Activated effector memory CD4-positive, alpha-beta T cell treated with anti-CD3 and anti-CD28 coated beads, Interleukin-2, amount 50 U/mL, for 16 hours (primary cell): Measurements from ENCODE around the gene BTK.
"Not testable (repeated sequence)": the region's sequence is repeated elsewhere in the genome, so short reads cannot be mapped to it uniquely, and the experiment has no call there.

Experiments
- DNase-seq: peaks from one replicate; pipeline ENCODE4 v3.0.0-alpha.2; 2020

BTK gene

DNA sequence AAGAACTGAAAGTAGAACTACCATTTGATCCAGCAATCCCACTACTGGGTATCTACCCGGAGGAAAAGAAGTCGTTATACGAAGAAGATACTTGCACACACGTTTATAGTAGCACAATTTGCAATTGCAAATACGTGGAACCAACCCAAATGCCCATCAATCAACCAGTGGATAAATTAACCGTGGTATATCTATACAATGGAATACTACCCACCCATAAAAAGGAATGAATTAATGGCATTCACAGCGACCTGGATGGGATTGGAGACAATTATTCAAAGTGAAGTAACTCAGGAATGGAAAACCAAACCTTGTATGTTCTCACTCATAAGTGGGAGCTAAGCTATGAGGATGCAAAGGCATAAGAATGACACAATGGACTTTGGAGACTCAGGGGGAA, 51.7 kb downstream of the BTK start:
- not testable (repeated sequence) for DNase-seq

DNA sequence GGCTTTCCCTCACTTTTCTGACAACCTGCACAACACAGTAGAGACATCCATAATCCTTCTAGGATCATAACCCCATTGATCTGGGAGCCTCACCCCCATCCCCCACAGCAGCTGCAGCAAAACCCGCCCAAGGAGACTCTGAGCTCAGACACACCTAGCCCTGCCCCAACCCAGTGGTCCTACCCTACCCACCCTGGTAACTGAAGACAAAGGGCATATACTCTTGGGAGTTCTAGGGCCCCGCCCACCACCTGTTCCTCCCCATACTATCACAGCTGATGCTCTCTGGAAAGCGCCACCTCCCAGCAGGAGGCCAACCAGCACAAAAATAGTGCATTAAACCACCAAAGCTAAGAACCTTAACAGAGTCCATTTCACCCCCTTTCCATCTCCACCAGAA, 59.4 kb downstream of the BTK start:
- not testable (repeated sequence) for DNase-seq

DNA sequence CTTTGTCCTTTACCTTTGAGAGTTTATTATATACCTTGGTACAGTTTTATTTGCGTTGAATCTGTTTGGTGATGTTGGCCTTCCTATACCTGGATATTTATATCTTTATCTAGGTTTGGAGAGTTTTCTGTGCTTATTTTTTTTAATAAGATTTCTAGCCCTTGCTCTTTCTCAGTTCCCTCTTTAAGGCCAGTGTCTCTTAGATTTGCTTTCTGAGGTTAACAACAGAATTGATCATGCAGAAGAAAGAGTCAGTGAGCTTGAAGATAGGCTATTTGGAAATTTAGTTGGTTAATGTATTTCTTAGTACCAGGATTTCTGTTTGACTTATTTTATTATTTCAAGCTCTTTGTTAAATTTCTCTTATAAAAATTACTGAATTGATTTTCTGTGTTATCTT, 82.2 kb downstream of the BTK start:
- DNase-seq, result no peak
